ENCODE measurements around the gene STPG4.
"Not testable (repeated sequence)": the region's sequence is repeated elsewhere in the genome, so short reads cannot be mapped to it uniquely, and the experiment has no call there.

STPG4 gene

DNA sequence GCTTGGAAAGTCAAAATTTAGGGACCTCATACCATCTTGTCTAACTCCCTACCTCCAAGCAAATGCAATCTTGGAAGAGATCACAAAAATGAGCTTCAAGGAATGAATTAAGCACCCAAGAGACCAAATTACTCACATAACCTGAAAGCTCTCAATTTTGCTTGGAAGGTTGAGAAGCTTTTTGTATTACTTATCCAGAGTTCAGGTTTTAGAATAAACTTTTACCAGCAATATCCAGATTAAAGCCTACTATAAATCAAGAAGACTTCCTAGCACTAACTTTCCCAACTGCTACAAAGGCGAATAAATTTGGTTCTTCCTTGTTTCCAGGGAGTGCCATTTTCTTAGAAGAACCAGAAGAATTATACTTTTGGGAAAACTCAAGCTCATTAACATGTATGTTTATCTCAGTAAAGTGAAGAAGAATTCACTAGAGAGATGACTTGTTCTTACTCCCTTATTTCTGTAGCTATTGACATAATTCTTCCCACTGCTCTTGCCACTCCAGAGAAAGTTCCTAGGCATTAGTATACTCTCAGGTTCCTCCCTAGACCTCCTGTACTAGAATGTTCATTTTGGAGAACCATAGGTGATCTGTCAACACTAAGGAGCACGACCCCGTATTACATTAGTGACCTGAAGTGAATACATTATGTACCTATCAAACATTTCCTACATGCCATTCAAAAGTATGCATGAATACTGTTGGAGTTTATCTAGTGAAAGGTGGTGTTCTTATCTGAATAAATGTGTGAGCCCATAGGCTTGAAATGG lies 18.0 kb upstream of the STPG4 start:
- DNase-seq (ENCODE audit: low read depth), result no peak

DNA sequence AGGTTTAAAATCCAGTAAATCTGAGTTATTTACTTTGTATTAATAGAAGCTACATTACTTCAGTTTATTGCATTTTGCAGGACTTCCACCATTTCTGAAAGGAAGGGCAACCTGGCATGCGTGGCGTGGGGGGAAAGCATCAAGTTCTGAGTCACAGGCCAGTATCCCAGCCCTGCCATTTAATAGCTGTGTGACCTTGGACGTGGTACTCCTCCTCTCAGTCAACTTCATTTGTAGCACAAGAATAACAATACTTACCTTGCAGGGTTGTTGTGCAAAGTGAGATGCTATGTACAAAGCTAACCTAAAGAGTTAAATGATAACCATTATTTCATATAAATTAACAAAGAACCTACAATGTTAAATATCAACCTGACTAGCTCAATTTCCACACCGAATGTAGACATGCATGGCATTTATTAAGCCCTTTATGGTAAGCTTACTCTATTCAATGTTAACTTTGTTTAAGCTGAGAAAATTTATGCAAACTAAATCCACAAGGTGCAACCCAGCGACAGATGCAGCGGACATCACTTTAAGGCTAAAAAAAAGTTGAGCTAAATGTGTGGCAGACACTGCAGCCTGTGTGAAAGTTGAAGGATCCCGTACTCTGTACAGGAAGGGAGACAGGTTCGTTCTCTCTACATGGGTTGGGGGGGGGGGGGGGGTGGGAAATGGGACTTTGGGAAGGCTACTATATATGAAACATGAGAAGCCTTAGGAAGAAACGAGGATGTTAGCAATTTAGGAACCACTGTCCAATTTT lies 17.2 kb upstream of the STPG4 start:
- DNase-seq (ENCODE audit: low read depth), result no peak

DNA sequence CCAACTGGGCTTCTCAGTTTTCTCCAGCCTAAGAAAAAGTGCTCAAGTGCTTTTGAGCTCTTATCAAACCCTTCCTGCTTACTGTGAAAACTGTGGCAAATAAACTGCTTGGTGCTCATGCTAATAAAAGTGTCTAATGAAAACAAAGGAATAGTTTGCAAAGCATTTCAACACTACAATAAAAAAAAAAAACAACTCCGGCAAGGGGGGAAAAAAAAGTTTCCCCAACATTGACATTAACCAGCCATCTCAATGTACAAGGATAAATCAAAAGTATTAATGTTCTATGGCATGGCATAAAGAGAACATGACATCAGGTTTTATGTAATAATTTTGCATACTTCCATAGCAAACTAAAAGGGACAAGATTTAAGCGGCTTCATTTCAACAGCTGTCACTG lies 14.7 kb upstream of the STPG4 start:
- DNase-seq (ENCODE audit: low read depth), result no peak

DNA sequence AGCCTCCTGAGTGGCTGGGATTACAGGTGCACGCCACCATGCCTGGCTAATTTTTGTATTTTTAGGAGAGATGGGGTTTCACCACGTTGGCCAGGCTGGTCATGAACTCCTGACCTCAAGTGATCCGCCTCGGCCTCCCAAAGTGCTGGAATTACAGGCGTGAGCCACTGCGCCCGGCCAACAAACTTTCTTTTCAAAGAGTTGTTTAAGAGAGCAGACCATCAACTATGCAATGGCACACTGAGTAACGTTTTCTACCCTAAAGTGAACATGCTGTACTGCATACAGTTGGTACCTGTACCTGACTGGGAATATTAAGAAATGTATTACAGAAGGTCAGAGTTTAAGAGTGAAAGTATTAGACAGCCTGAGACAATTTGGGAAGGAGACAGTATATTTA lies 13.8 kb upstream of the STPG4 start:
- DNase-seq (ENCODE audit: low read depth), result not testable (repeated sequence)

DNA sequence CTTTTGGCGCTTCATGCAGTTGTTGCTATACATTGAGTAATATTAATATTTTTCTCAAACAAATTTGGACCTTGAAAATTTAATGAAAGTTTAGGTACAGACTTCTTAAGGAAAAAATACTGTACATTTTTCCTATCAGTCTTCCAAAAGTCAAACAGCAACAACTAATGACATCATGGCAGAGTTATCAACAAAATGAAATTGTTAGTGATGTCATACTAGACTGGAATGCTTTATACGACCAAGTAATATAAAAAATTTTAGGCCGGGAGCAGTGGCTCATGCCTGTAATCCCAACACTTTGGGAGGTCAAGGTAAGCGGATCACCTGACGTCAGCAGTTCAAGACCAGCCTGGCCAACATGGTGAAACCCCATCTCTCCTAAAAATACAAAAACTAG lies 12.0 kb upstream of the STPG4 start:
- DNase-seq (ENCODE audit: low read depth), result no peak

DNA sequence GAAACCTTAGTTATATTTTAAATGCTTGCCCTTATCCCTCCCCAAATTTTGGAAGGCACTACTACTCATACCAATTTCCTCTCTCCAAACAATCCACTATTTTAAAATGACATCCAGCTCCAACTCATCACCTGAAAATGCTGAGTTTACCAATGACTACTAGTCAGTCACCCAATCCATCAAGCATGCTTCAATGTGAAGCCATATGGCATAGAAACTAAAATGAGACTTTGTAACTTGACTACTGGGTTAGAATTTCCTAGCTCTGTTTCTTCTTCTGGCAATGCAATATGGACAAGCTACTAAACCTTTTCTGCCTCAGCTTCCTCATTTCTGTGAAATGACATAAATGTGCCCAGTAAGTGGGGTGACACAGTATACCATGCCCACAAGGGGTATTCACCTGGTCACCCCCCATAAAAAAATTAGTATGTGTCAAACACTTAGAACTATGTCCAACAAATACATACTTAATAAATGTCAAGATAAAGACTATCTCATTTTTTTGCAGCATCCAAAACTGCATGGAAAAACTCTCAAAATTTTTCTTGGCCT lies 10.0 kb upstream of the STPG4 start:
- DNase-seq (ENCODE audit: low read depth), result no peak

DNA sequence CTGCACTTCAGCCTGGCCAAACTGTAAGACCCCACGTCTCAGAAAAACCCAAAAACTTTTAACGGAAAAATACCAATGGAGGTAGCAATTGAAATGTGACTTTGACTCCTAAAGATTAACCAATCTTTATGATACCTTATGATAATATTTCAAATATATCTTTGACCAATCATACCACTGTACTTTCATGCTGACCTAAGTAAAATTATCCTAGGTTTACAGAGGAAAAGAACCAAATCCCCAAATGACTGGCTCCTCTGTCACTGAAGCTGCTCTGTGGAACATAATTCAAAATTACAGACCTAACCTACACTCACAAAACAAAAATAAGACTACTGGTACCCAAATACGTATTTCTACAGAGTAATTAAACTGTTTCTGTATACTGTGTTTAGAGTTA lies 7.7 kb upstream of the STPG4 start:
- no peak for DNase-seq (ENCODE audit: low read depth)

DNA sequence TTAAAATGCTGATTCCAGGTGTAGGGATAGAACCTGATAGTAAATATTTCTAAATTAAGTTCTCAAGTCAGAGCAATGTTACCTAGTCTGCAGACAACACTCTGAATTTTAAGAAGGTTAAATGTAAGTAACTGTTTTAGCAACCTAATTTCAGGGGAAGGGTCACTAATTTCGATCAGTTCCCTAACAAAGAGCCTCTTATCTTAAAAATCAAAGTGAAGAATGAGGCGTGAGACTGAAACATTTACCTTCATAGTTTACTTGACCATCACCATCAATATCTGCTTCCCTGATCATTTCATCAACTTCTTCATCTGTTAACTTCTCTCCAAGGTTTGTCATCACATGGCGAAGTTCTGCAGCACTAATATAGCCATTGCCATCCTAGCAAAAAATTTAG lies 6.4 kb upstream of the STPG4 start:
- DNase-seq (ENCODE audit: low read depth), result no peak

DNA sequence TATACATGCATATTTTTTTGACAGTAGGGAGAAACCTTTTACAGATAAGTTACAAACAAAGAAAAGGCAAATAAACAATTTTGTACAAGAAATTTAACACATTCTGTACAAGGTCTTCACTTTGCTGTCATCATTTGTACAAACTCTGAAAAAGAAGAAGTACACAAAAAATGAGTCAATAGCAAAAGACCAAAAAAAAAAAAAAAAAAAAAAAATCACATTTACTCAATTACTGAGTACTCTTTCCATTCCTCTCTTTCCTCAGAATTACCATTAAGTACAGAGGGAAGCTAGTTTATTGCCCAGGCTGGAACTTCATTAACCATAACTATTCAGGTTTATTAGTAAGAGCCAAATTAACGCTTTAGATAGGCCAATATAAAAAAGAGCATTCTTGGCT lies 5.6 kb upstream of the STPG4 start:
- DNase-seq (ENCODE audit: low read depth), result no peak

DNA sequence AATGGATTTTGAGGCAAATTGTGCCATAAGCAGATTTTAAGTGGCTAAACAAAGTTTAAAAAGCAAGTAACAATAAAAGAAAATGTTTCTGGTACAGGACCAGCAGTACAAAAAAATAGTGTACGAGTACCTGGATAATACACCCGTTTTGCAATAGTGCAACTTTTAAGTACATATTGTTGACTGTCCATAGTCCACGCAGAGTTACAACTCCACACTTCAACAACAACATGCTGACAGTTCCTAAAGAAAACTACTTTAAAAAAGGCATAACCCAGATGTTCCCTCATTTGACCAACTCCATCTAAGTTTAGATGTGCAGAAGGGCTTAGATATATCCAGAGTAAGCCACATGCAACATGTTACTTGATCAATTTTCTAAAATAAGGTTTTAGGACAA lies 5.1 kb upstream of the STPG4 start:
- DNase-seq (ENCODE audit: low read depth), result no peak

DNA sequence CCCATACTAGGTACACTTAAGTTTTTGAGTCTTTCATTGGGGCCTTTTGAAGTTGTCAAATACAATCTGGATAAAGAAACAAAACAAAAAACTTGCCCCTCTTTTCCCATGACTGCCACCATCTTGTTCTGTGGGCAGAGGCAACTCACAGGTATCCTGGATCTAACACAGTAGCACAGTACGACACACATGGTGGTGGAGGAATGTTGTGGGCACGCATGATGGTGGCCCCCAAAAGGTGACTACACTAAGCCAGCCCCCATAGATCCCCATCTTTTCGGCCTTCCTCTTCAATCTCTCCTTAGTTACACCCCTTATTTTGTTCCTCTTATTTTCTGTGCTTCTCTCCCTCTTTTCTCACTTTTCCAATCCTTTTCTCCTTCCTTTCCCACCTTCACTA lies 4.5 kb upstream of the STPG4 start:
- DNase-seq (ENCODE audit: low read depth), result no peak

DNA sequence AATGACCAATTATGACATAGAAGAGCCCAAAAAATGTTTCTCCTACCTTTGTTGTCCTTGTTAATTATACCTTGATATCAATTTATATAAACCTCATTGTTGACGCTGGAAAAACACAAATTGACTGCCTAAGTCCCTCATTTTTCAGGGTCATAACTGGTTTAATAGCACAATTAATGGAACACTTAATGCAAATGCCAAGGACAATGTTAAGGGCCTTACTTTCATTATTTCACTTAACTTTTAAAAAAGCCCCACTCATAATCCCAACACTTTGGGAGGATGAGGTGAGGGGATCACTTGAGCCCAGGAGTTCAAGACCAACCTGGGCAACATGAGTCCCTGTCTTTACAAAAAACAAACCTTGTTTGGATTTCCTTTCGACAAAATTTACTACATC lies 3.5 kb upstream of the STPG4 start:
- DNase-seq (ENCODE audit: low read depth), result no peak

DNA sequence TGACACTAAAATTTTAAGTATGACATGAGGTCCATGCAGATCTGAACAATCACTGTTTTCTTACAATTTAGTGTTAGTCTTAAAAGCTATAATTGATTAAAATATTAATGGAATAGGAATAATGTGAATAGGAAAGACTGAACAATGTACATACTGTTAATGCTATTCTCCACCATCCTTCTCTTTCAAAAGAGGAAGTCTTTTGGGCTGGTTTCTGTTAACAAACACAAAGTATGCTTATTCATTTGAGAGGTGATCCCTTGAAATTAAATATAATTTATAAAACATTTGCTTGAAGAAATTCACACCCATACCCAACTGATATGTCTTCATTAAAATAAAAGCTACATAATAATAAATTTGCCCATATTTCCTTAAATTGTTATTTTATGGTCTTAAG lies 2.3 kb downstream of the STPG4 start:
- DNase-seq (ENCODE audit: low read depth), result no peak

DNA sequence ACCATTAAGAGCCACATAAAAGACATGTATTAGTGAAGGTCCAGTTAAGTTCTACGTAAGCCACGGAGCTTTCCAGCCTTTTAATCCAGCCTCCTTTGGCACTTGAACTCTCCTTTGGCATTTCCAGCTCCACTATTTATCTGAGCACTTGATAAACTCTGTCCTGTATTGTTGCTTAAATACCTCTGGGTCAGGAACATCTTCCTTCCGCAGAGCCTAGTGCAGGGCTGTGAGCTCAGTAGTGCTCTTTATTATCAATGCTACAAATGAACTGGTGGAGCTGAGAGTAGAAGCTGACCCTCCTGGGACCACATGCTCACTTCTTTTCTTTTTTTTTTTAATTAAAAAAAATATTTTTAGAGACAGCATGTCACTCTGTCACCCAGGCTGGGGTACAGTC lies 4.9 kb downstream of the STPG4 start:
- DNase-seq (ENCODE audit: low read depth), result no peak

DNA sequence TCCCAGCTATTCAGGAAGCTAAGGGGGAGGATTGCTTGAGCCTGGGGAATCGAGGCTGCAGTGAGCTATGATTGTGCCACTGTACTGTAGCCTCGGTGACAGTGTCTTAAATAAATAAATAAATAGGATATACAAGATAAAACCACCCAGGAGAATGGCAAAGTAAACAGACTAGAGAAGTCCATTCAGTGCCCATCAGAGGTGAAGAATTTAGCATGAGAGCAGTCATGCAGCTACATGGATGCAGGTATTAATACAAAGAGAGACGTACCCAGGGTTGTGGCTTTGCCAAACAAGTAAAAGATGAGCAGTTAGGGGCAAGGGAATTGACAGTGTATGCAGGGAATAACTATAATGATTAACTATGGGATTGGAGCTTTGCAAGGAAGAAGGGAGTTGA lies 8.1 kb downstream of the STPG4 start:
- no peak for DNase-seq (ENCODE audit: low read depth)

DNA sequence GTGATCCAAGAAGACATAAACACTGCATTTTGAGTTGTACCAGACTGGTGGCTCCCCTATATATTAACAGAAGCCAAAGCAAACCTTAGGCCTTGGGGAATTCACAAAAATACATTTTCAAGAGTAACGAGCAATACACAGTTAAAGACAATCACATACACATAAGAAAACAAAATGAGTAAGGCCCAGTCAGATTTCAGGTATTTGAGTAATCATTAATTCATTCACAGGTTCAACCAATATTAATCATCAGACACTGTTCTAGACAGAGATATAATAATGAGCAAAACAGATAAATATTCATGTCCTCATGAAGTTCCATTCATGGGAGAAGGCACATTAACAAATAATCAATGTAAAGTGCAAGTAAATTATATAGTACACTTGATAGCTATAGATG lies 9.6 kb downstream of the STPG4 start:
- no peak for DNase-seq (ENCODE audit: low read depth)

DNA sequence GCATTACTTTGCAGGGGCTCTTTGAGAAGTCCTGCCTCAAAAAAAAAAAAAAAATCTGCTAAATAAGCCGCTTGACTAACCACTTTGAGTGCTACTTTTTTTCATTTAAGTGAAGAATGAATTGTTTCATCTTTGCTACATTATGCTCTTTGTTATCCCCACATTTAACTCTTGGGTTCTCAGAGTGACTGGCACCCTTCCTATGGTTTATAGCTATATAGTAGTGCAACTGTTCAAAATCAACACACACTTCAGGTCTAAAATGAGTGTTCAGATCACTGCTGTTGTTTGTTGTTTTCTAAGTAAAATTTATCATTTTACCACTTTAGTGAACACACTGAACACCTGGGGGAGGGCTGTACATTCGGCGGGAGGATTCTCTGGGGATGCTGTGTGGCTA lies 13.6 kb downstream of the STPG4 start:
- no peak for DNase-seq (ENCODE audit: low read depth)

DNA sequence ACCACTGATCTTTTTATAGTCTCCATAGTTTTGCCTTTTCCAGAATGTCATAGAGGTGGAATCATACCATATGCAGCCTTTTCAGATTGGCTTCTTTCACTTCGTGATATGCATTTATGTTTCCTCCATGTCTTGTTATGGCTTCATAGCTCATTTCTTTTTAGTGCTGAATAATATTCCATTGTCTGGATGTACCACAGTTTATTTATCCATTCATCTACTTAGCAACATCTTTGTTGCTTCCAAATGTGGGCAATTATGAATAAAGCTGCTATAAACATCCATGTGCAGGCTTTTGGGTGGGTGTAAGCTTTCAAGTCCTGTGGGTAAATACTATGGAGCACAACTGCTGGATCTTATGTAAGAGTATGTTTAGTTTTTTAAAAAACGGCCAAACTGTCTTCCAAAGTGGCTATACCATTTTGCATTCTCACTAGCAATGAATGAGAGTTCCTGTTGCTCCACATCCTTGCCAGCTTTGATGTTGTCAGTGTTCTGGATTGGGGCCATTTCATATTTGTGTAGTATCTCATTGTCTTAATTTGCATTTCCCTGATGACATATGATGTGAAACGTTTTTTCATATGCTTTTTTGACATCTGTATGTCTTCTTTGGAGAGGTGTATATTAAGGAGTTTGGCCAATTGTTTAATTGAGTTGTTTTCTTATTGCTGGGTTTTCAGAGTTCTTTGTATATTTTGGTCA lies 20.6 kb downstream of the STPG4 start:
- DNase-seq (ENCODE audit: low read depth), result no peak

DNA sequence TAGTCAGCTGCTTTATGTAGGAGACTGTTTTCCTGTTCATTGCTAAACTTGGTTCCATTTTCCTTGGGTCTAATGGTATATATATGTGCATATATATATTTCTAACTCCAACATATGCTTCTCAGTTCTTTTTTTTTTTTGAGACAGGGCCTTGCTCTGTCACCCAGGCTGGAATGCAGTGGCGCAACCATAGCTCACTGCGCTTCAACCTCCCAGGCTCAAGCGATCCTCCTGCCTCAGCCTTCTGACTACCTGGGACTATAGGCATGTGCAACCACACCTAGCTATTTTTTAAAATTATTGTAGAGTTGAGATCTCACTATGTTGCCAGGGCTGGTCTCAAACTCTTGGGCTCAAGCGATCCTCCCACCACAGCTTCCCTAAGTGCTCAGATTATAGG lies 22.1 kb downstream of the STPG4 start:
- no peak for DNase-seq (ENCODE audit: low read depth)

DNA sequence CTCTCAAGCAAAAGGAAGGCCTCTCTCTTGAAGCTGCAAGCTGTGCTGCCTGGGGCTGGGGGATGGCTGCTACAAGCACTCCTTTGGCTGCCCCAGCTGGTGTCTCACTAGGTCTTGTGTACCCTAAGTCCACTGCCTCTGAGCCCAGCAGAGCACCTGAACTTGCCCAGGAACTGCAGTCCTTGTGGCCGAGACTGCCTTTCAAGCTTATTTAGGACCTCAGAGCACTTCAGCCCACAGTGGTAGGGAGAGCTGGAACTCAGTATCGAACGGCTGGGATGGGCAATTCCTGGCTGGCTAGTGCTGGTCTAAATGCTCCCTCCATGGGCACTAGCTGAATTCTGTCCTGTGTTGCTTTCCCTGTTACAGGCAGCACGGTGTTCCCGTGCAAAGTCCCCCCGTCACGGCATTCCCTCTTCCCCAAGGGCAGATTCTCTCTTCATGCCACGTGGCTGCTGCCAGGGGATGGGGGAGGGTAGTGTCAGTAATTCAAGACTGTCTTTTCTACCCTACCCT lies 25.9 kb downstream of the STPG4 start:
- no peak for DNase-seq (ENCODE audit: low read depth)

DNA sequence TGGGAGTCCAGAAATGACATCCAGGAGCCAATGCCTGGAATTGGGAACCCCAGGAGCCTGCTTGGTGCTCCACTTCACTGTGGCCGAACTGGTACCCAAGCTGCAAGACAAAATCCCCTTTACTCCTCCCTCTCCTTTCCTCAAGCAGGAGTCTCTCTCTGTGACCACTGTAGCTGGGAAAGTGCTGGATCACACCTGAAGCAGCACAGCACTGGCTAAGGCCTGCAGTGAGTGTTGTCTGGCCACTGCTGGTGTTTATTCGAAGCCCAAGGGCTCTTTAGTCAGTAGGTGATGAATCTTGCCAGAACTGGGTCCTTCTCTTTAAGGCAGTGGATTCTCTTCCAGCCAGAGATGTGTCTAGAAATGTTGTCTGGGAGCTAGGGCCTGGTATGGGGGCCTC lies 26.4 kb downstream of the STPG4 start:
- no peak for DNase-seq (ENCODE audit: low read depth)

DNA sequence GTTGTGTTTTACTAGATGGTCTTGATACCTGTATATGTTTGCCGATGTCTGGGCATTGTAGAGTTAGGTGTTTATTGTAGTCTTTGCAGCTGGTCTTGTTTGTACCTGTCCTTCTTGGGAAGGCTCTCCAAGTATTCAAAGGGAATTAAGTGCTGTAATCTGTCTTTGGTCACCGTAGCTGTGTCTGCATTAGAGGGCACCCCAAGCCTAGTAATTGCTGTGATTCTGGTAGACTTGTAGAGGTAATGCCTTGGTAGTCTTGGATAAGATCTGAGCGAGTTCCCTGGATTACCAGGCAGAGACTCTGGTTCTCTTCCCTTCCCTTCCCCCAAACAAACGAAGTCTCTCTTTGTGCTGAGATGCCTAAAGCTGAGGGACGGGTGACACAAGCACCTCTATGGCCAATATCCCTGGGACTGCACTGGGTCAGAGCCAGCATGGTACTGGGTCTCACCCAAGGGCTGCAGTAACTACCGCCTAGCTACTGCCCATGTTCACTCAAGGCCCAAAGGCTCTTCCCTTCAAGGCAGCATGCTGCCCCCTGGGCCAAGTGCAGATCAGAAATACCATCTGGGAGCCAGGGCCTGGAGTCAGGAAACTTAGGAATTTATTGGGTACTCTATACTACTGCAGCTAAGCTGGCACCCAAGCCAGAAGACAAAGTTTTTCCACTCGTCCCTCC lies 27.1 kb downstream of the STPG4 start:
- no peak for DNase-seq (ENCODE audit: low read depth)

Data from GM04503 (cell line).